B cell (primary cell): ENCODE measurements around the gene ACY1. TPM values are rescaled to one million over a fixed set of nuclear protein-coding genes. Genes with fewer than 3 reads are reported as not detected.

Source experiments
- ATAC-seq: fragments of 200-7000 bp; cut with Tn5 transposase; one replicate; pipeline ENCODE4 v1.10.0; 2021; ENCODE audit warnings: low read depth, mild to moderate bottlenecking, moderate number of reproducible peaks, moderate library complexity
- CTCF ChIA-PET: fragments of 350-600 bp; sonication (Branson Sonifier 250); formaldehyde crosslinking; loops from one replicate; lab custom pipeline; 2021; ENCODE audit warnings: antibody characterized with exemption, inconsistent platforms; lab: Charles Lee
- POLR2A ChIA-PET: fragments of 350-600 bp; sonication (Branson Sonifier 250); formaldehyde crosslinking; loops from one replicate; lab custom pipeline; 2021; ENCODE audit warnings: antibody characterized with exemption; lab: Charles Lee
- DNase-seq: peaks from one replicate; pipeline ENCODE4 v3.0.0; 2013
- H2AFZ ChIP-seq: 2 replicates; pipeline ENCODE4 v1.6.1; 2012; ENCODE audit warnings: mild to moderate bottlenecking, low read depth, low read length; ENCODE audit not compliant: insufficient read depth, poor library complexity, severe bottlenecking
- H3K27ac ChIP-seq, 2 donors: 1 replicate in 1 of 2; 2 replicates in 1 of 2; pipeline ENCODE4 v1.5.1; 2012 to 2013; ENCODE audit warnings: low read length in 2 of 2, mild to moderate bottlenecking in 2 of 2, moderate library complexity in 1 of 2
- H3K27me3 ChIP-seq, 4 experiments: fragments of 200-600 bp in 1 of 4; sonication (generic) in 1 of 4; replicated peaks in 1 of 4; 1 replicate in 2 of 4; 2 replicates in 2 of 4; pipeline versions ENCODE4 v1.6.1 to v1.7.0; 2013 to 2016; ENCODE audit warnings: low read length in 3 of 4, mild to moderate bottlenecking in 2 of 4, mixed read lengths in 1 of 4, moderate library complexity in 1 of 4; ENCODE audit not compliant: insufficient read depth in 4 of 4, control insufficient read depth in 3 of 4; ENCODE audit errors: control extremely low read depth in 1 of 4
- H3K36me3 ChIP-seq, 2 experiments: replicated peaks in 1 of 2; 1 replicate in 1 of 2; 2 replicates in 1 of 2; pipeline versions ENCODE4 v1.6.1 to v1.7.1; 2013; ENCODE audit warnings: low read length in 1 of 2; ENCODE audit not compliant: insufficient read depth in 2 of 2, control insufficient read depth in 1 of 2; ENCODE audit errors: control extremely low read depth in 1 of 2, extremely low read depth in 1 of 2
- H3K4me1 ChIP-seq, 2 donors: fragments of 200-600 bp in 1 of 2; sonication (generic) in 1 of 2; 1 replicate in 1 of 2; 2 replicates in 1 of 2; pipeline versions ENCODE4 v1.5.1 to v1.6.1; 2013 to 2017; ENCODE audit warnings: low read length in 2 of 2; ENCODE audit not compliant: control insufficient read depth in 2 of 2, insufficient read depth in 2 of 2
- H3K4me2 ChIP-seq: replicated peaks from 2 replicates; pipeline ENCODE3; 2012; ENCODE audit warnings: mild to moderate bottlenecking, low read depth, low read length; ENCODE audit not compliant: poor library complexity, severe bottlenecking
- H3K4me3 ChIP-seq, 5 experiments: fragments of 200-600 bp in 1 of 5; sonication (generic) in 1 of 5; 1 replicate in 3 of 5; 2 replicates in 2 of 5; pipeline versions ENCODE4 v1.5.1 to v1.7.0; 2011 to 2016; ENCODE audit warnings: low read length in 4 of 5, mild to moderate bottlenecking in 4 of 5, low read depth in 2 of 5, control low read depth in 1 of 5, moderate library complexity in 1 of 5; ENCODE audit not compliant: insufficient read depth in 1 of 5; ENCODE audit errors: control extremely low read depth in 1 of 5, extremely low read depth in 1 of 5
- H3K79me2 ChIP-seq: fragments of 200-600 bp; sonication (generic); one replicate; pipeline ENCODE4 v1.6.0; 2016; ENCODE audit warnings: low read length; ENCODE audit not compliant: control insufficient read depth, insufficient read depth
- H3K9ac ChIP-seq: fragments of 200-600 bp; sonication (generic); 2 replicates; pipeline ENCODE4 v1.6.1; 2017; ENCODE audit warnings: mild to moderate bottlenecking, low read length, moderate library complexity
- H3K9me3 ChIP-seq, 3 donors: one replicate each; pipeline versions ENCODE4 v1.6.1 to v1.7.1; 2013; ENCODE audit warnings: low read length in 2 of 3; ENCODE audit not compliant: control insufficient read depth in 2 of 3, insufficient read depth in 1 of 3; ENCODE audit errors: control extremely low read depth in 1 of 3
- H4K20me1 ChIP-seq: 2 replicates; pipeline ENCODE4 v1.6.0; 2012; ENCODE audit warnings: mild to moderate bottlenecking, low read length; ENCODE audit not compliant: insufficient read depth, control insufficient read depth, poor library complexity, severe bottlenecking
- H3K27ac Mint-ChIP-seq: one replicate; pipeline ENCODE4 v1.8.0; 2021; ENCODE audit warnings: mixed read lengths
- H3K27me3 Mint-ChIP-seq: one replicate; pipeline ENCODE4 v1.8.0; 2021; ENCODE audit warnings: mixed read lengths
- H3K4me1 Mint-ChIP-seq: one replicate; pipeline ENCODE4 v1.8.0; 2021; ENCODE audit warnings: mixed read lengths
- H3K4me3 Mint-ChIP-seq: one replicate; pipeline ENCODE4 v1.8.0; 2021; ENCODE audit warnings: mixed read lengths
- H3K9me3 Mint-ChIP-seq: one replicate; pipeline ENCODE4 v1.8.0; 2022; ENCODE audit warnings: mixed read lengths; ENCODE audit not compliant: insufficient read depth
- CTCF ChIP-seq: fragments of 200-600 bp; IDR thresholded peaks from one replicate; pipeline ENCODE4 v1.8.0; 2022; ENCODE audit warnings: antibody characterized with exemption, mild to moderate bottlenecking
- EZH2 ChIP-seq: IDR thresholded peaks from 2 replicates; pipeline ENCODE4 v1.6.1; 2012; ENCODE audit warnings: borderline replicate concordance, low read depth, mild to moderate bottlenecking, moderate library complexity, low read length; ENCODE audit not compliant: insufficient read depth, poor library complexity, severe bottlenecking
- WGBS: methylation state at CpG from one replicate; pipeline ENCODE4 v1.1.5; 2013; ENCODE audit warnings: missing lambda C conversion rate; ENCODE audit not compliant: insufficient coverage; 5-methylcytosine and 5-hydroxymethylcytosine counted together
- intact Hi-C: fragments of 100-400 bp; cut with micrococcal nuclease; formaldehyde crosslinking; loops from one replicate; pipeline ENCODE4 v1.10.0; 2022
- polyA plus RNA-seq: library from polyadenylated mRNA; depleted of rRNA; stranded (reverse); fragments of >200 nt; gene quantifications from 2 replicates; pipeline ENCODE4 v1.2.3, GENCODE V29; 2012
- total RNA-seq, 2 donors: library from RNA; stranded (reverse); fragments of 120-200 nt in 1 of 2; gene quantifications; 1 replicate in 1 of 2; 2 replicates in 1 of 2; pipeline versions ENCODE4 v1.2.3 to v1.2.4, GENCODE V29; 2013 to 2022

The ACY1 gene
- total and polyA plus RNA-seq, 2 donors (not counting 1 experiment from before 2014, with no cell fraction given) = 14.6 to 26.2 TPM

- Histone ChIP-seq H3K27ac (no peak overlapping the region), H3K27me3 (peaks cover 0 to 5% (median 3%) of the 10 kb centered on the region in 4 experiments), H3K4me1 (peaks cover 0 to 10% of the 10 kb centered on the region in 2 donors), H3K4me2 (no peak overlapping the region), H3K36me3 (no peaks in the 10 kb centered on the region), H4K20me1 (no peaks in the 10 kb centered on the region), H3K9me3 (no peaks in the 10 kb centered on the region), H3K4me3 (no peak overlapping the region), H2AFZ (no peak overlapping the region), H3K79me2 (no peaks in the 10 kb centered on the region), H3K9ac (no peak overlapping the region)
- H3K27ac Mint-ChIP-seq = no peak overlapping the region
- CTCF ChIA-PET = no interaction called here
- peaks cover 5% of the 10 kb centered on the region for H3K4me1 Mint-ChIP-seq
- H3K4me3 Mint-ChIP-seq = no peak overlapping the region
- H3K27me3 Mint-ChIP-seq = no peaks in the 10 kb centered on the region
- intact Hi-C loops = no loop called here
- WGBS = 70% methylated on average over 2 of the region's 5 CpGs
- no peak for ATAC-seq
- DNase-seq = no peak
- H3K9me3 Mint-ChIP-seq = no peaks in the 10 kb centered on the region
- POLR2A ChIA-PET = no interaction called here
- TF ChIP-seq EZH2 = no peak
- no peak for TF ChIP-seq CTCF
Observed at GRCh38 chr3:52034212-52034611, 50.9 kb downstream of the ACY1 start.

- no peak for TF ChIP-seq CTCF
- no peak for TF ChIP-seq EZH2
- 77% methylated on average over 2 of the region's 3 CpGs for WGBS
- Histone ChIP-seq H3K4me1 (peaks cover 0 to 10% of the 10 kb centered on the region in 2 donors), H3K4me3 (no peak overlapping the region), H3K9ac (no peak overlapping the region), H3K9me3 (no peaks in the 10 kb centered on the region), H3K27ac (no peak overlapping the region), H3K36me3 (no peaks in the 10 kb centered on the region), H4K20me1 (no peaks in the 10 kb centered on the region), H2AFZ (no peak overlapping the region), H3K4me2 (no peak overlapping the region), H3K79me2 (no peaks in the 10 kb centered on the region), H3K27me3 (peaks cover 0 to 5% (median 3%) of the 10 kb centered on the region in 4 experiments)
- POLR2A ChIA-PET = no interaction called here
- H3K9me3 Mint-ChIP-seq = no peaks in the 10 kb centered on the region
- no peaks in the 10 kb centered on the region for H3K27me3 Mint-ChIP-seq
- H3K27ac Mint-ChIP-seq = no peak overlapping the region
- ATAC-seq = no peak
- H3K4me3 Mint-ChIP-seq = no peak overlapping the region
- intact Hi-C loops = no loop called here
- peaks cover 5% of the 10 kb centered on the region for H3K4me1 Mint-ChIP-seq
- CTCF ChIA-PET = no interaction called here
- no peak for DNase-seq
Observed at GRCh38 chr3:52034651-52035050, 51.3 kb downstream of the ACY1 start.
